ENCODE data around the gene HOXA11. TPM values are rescaled to one million over a fixed set of nuclear protein-coding genes. Genes with fewer than 3 reads are reported as not detected.

The HOXA11 gene
- total RNA-seq, 1 donor from 2014 or later: 10.7 TPM

DNA sequence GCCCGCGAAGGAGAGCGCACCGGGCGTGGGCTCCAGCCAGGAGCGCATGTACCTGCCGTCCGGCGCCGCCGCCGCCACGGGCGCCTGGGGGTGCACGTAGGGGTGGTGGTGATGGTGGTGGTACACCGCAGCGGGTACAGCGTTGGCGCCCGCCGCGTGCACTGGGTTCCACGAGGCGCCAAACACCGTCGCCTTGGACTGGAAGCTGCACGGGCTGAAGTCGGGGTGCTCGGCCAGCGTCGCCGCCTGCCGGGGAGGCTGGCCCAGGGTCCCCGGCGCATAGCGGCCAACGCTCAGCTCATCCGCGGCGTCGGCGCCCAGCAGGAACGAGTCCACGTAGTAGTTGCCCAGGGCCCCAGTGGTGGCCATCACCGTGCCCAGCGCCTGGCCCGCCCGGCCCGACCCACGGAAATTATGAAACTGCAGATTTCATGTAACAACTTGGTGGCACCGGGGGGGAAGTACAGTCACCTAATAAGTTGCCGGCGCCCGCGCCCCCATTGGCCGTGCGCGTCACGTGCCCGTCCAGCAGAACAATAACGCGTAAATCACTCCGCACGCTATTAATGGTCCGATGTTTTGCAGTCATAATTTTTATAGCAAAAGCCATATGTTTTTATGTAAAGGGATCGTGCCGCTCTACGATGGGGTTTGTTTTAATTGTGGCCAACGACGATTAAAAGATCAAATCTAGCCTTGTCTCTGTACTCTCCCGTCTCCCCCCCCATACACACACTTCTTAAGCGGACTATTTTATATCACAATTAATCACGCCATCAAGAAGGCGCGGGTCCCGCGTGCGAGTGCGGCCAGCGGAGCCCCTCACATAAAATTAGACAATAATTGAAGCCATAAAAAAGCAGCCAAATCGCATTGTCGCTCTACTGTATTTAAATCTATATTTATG lies 19.7 kb downstream of the HOXA11 start, which contains the start of gene HOXA9:
HOXA9 (minus strand) TSS at position 449 of the 907 bp plus-strand sequence; CDS start at position 369, 80 bp downstream.
- H3K4me3 ChIP-seq (ENCODE audit: low read depth, low read length): peak within 1 kb of the TSS; percentile 74
- no peak for DNase-seq (ENCODE audit: low read depth)
- TF ChIP-seq, protein P1, sequence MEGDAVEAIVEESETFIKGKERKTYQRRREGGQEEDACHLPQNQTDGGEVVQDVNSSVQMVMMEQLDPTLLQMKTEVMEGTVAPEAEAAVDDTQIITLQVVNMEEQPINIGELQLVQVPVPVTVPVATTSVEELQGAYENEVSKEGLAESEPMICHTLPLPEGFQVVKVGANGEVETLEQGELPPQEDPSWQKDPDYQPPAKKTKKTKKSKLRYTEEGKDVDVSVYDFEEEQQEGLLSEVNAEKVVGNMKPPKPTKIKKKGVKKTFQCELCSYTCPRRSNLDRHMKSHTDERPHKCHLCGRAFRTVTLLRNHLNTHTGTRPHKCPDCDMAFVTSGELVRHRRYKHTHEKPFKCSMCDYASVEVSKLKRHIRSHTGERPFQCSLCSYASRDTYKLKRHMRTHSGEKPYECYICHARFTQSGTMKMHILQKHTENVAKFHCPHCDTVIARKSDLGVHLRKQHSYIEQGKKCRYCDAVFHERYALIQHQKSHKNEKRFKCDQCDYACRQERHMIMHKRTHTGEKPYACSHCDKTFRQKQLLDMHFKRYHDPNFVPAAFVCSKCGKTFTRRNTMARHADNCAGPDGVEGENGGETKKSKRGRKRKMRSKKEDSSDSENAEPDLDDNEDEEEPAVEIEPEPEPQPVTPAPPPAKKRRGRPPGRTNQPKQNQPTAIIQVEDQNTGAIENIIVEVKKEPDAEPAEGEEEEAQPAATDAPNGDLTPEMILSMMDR (conservative IDR thresholded peaks at IDR 0.05; ENCODE audit: low read depth, low read length): peak; percentile 18

DNA sequence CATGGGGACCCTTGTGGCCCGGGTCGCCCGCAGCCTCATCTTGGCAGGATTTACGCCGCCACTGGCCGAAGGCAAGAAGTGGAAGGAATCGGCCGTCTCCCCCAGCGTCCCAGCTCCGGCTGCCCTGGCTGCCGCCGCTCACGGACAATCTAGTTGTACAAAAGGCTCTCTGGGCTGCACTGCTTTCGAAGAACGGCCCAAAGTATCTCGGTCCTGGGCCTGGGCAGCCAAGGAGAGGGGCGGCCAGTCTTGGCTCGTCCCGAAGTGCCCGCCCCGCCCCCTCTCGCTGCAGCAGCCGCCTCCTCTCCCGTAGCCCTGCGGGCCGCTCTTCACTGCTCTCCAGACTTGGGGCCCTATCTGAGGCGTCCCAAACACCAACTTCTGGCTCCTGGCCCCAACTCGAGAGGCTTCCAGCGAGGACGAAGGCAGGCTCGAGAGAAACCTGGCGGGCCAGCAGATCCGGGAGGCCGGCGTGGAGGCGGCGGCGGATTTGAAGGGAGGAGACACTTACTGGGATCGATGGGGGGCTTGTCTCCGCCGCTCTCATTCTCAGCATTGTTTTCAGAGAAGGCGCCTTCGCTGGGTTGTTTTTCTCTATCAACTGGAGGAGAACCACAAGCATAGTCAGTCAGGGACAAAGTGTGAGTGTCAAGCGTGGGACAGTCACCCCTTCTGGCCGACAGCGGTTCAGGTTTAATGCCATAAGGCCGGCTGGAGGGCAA lies 20.5 kb downstream of the HOXA11 start:
- TF ChIP-seq, protein P1 (conservative IDR thresholded peaks at IDR 0.05; ENCODE audit: low read depth, low read length): peak; percentile 16
- H3K4me3 ChIP-seq (ENCODE audit: low read depth, low read length): peak overlapping the region; percentile 74

DNA sequence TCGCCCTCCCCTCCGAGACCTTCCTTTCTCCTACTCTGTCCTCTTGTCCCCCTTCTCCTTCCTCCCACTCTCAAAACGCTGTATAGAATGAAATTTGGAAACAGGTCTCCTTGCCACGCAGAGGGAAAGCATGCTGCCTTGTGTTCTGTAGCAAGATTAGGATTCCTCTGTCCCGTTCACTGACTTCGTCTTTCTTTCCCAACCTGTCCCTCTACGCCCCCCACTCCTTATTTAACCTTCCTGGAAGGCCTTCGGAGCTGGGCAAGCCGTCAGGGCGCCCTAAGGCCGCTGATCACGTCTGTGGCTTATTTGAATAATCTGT lies 21.0 kb downstream of the HOXA11 start:
- TF ChIP-seq, protein P1 (conservative IDR thresholded peaks at IDR 0.05; ENCODE audit: low read depth, low read length): no peak
- DNase-seq (ENCODE audit: low read depth): no peak
- peak overlapping the region; percentile 74 for H3K4me3 ChIP-seq (ENCODE audit: low read depth, low read length)

More for the DNA sequence above, 20.5 kb downstream of the HOXA11 start:
- DNase-seq (ENCODE audit: low read depth): no peak

DNA sequence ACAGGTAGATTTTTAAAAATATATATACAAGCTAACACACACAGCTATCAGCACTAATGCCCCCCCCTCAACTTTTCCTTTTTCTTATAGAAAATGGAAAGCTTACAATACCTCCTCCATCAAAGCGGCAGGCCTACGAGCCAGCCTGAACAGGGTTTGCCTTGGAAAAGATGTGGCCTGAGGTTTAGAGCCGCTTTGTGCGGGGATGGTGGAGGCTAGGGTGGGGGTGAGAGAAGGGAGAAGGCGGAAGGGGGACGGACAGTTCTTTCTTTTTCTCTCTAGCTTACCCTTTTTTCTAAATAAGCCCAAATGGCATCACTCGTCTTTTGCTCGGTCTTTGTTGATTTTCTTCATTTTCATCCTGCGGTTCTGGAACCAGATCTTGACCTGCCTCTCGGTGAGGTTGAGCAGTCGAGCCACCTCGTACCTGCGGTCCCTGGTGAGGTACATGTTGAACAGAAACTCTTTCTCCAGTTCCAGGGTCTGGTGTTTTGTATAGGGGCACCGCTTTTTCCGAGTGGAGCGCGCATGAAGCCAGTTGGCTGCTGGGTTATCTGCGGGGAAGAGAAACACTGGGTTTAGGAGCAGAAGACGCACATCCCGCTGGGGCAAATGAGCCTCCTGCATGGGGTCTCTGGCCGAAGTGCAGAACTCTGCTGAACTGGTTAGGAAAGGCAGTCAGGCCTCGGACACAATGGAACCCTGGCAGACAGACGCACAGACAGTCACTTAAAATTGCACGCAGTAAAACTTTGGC lies 21.6 kb downstream of the HOXA11 start:
- TF ChIP-seq, protein P1 (conservative IDR thresholded peaks at IDR 0.05; ENCODE audit: low read depth, low read length): no peak
- H3K4me3 ChIP-seq (ENCODE audit: low read depth, low read length): peak overlapping the region; percentile 74
- no peak for DNase-seq (ENCODE audit: low read depth)

DNA sequence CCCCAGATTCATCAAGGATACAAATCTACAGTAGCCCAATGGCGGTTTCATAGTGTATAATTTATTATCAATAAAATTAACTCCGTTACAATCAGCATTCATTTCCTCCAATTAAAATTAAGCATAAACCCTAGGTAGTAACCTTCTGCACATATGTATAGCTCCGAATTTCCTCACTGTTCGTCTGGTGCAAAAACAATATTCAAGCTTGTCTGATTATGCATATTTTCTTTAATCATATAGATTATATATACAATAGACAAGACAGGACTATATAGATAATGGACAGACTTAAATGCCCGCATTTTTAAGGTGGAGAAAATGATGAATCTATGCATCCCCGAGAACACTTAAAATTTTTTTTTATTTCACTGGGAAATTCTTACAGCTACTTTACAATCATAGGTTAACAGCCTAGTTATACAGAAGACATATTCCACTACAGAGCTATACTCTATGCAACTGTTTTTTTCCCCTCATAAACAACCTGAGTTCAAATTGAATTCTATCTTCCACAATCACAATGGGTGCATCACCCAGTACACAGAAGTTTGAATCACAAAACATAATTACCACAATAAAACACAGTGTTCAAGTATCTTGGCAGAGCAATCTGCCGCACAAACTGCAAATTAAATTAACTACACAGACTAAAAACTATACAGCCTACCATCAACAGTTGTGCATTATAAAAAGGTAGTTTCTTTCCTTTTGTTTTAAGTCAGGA lies 22.3 kb downstream of the HOXA11 start:
- TF ChIP-seq, protein P1 (conservative IDR thresholded peaks at IDR 0.05; ENCODE audit: low read depth, low read length): no peak
- peak overlapping the region; percentile 74 for H3K4me3 ChIP-seq (ENCODE audit: low read depth, low read length)
- DNase-seq (ENCODE audit: low read depth): no peak
